Neutrophil (primary cell): ENCODE results near the gene ENAM.

Experiments used
- H3K27ac ChIP-seq: fragments of 200-600 bp; sonication (generic); 2 replicates; pipeline ENCODE4 v1.5.1; 2016; ENCODE audit warnings: mild to moderate bottlenecking, moderate library complexity
- H3K27me3 ChIP-seq: fragments of 200-600 bp; sonication (generic); 2 replicates; pipeline ENCODE4 v1.6.0; 2016; ENCODE audit warnings: mild to moderate bottlenecking
- H3K36me3 ChIP-seq: fragments of 200-600 bp; sonication (generic); 2 replicates; pipeline ENCODE4 v1.5.1; 2017
- H3K4me1 ChIP-seq, 2 experiments: fragments of 200-600 bp in 1 of 2; sonication (generic) in 1 of 2; 1 replicate in 1 of 2; 2 replicates in 1 of 2; pipeline versions ENCODE4 v1.5.1 to v1.6.1; 2013 to 2016; ENCODE audit warnings: low read depth in 1 of 2, low read length in 1 of 2, mild to moderate bottlenecking in 1 of 2, moderate library complexity in 1 of 2; ENCODE audit not compliant: control insufficient read depth in 1 of 2, insufficient read depth in 1 of 2
- H3K4me3 ChIP-seq, 2 experiments: fragments of 200-600 bp in 1 of 2; sonication (generic) in 1 of 2; 1 replicate in 1 of 2; 2 replicates in 1 of 2; pipeline ENCODE4 v1.5.1; 2013 to 2016; ENCODE audit warnings: low read depth in 1 of 2, low read length in 1 of 2, mild to moderate bottlenecking in 1 of 2, moderate library complexity in 1 of 2
- H3K9me3 ChIP-seq: fragments of 200-600 bp; sonication (generic); 2 replicates; pipeline ENCODE4 v1.5.1; 2016
- TF ChIP-seq, protein P1 (sequence below): fragments of 200-600 bp; sonication (generic); IDR thresholded peaks from 2 replicates; pipeline ENCODE4 v1.5.1; 2016; ENCODE audit warnings: antibody characterized with exemption

Gene ENAM

DNA sequence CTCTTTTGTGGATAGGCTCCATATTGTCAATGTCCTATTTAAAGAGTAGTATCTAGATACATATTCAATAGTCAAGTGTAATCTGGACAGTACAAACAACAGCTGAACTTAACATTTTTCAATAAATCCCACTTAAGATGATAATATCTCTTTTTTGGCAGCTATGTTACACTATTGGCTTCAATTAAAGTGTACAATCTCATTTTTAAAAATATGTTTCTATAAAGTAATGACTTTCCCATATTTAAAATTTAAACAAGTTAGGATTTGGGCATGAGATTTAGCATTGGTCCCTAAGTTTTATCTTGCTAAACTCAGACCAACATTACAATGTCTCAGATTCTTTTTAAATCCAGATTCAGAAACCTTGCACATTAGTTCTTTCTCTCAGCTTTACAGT, 45.6 kb downstream of the ENAM start:
- no peaks in the 10 kb centered on the region for H3K27me3 ChIP-seq
- TF ChIP-seq, protein P1, sequence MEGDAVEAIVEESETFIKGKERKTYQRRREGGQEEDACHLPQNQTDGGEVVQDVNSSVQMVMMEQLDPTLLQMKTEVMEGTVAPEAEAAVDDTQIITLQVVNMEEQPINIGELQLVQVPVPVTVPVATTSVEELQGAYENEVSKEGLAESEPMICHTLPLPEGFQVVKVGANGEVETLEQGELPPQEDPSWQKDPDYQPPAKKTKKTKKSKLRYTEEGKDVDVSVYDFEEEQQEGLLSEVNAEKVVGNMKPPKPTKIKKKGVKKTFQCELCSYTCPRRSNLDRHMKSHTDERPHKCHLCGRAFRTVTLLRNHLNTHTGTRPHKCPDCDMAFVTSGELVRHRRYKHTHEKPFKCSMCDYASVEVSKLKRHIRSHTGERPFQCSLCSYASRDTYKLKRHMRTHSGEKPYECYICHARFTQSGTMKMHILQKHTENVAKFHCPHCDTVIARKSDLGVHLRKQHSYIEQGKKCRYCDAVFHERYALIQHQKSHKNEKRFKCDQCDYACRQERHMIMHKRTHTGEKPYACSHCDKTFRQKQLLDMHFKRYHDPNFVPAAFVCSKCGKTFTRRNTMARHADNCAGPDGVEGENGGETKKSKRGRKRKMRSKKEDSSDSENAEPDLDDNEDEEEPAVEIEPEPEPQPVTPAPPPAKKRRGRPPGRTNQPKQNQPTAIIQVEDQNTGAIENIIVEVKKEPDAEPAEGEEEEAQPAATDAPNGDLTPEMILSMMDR, result no peak
- H3K4me3 ChIP-seq, result no peak overlapping the region
- no peaks in the 10 kb centered on the region for H3K36me3 ChIP-seq
- H3K27ac ChIP-seq, result no peak overlapping the region
- H3K9me3 ChIP-seq, result no peaks in the 10 kb centered on the region
- no peaks in the 10 kb centered on the region for H3K4me1 ChIP-seq

GRCh38 chr4:70674731-70675130, 46.2 kb downstream of the ENAM start:
- TF ChIP-seq, protein P1, result no peak
- Histone ChIP-seq H3K36me3 (no peaks in the 10 kb centered on the region), H3K4me1 (no peaks in the 10 kb centered on the region), H3K9me3 (no peaks in the 10 kb centered on the region), H3K27ac (no peak overlapping the region), H3K27me3 (no peaks in the 10 kb centered on the region), H3K4me3 (no peak overlapping the region)

DNA sequence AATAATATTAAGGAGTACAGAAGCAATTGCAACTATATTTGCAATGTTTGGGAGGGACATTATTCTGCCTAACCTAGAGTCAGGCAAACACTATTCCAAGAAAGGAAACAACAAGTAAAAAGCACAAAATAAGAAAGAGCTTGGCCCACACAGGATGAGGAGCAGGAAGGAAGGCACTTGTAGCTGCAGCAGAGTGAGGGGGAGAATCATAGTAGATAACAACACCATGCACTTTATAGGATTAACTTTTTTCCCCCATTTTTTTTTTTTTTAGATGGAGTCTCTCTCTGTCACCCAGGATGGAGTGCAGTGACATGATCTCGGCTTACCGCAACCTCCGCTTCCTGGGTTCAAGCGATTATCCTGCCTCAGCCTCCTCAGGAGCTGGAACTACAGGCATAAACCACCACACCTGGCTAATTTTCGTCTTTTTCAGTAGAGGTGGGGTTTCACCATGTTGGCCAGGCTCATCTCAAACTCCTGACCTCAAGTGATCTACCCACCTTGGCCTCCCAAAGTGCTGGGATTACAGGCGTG, 48.1 kb downstream of the ENAM start:
- TF ChIP-seq, protein P1, result no peak
- H3K27me3 ChIP-seq, result no peaks in the 10 kb centered on the region
- no peak overlapping the region for H3K27ac ChIP-seq
- H3K4me3 ChIP-seq, result no peak overlapping the region
- no peaks in the 10 kb centered on the region for H3K36me3 ChIP-seq
- no peaks in the 10 kb centered on the region for H3K4me1 ChIP-seq
- no peaks in the 10 kb centered on the region for H3K9me3 ChIP-seq

DNA sequence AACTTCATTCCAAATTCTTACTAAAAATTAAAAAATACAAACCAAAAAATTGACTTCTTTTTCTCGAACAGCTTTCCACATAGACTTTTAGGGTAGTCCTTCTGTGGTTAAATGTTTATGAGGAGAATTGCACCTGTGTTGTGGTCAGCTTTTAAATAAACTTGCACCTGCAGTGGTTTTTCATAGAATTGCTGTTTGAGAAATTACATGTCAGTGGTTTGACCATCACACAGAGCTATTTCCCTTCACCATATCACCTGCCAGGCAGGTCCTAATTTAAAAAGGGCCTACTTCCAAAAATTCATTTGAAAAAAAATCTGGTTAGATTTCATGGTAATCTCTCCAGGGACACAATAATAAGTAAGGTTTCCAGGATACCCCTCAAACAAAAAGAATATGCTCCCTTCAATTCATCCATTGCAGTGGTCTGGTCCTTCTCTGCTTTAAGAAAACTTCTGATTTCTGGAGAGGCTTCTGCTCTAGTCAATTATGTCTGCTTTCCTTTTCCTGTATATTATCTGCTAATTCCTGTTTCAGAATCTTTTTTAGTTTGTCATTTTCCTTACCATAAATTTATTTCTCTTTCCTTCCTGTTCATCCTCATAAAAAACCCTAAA, 49.9 kb downstream of the ENAM start:
- TF ChIP-seq, protein P1, result no peak
- H3K36me3 ChIP-seq, result no peaks in the 10 kb centered on the region
- H3K4me1 ChIP-seq, result no peaks in the 10 kb centered on the region
- H3K27me3 ChIP-seq, result no peaks in the 10 kb centered on the region
- H3K4me3 ChIP-seq, result no peak overlapping the region
- H3K27ac ChIP-seq, result no peak overlapping the region
- H3K9me3 ChIP-seq, result no peaks in the 10 kb centered on the region

DNA sequence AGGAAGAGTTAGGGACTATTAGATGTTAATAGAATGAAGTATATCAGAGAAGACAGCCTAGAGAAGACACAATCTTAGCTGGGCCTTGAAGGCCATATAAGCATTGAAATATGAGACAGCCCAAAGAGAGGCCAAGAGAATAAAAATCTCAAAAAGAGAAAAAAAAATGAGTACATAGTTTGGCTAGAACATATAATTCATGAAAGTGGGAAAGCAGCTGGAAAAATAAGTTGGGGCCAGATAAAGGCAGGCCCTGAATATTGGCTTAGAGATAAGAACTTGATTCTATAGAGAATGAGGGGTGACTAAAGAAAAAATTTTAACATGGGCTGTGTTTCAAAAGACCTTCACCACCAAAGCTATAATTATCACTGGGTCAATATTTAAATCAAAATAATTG, 52.4 kb downstream of the ENAM start:
- no peaks in the 10 kb centered on the region for H3K27me3 ChIP-seq
- H3K4me1 ChIP-seq, result no peaks in the 10 kb centered on the region
- H3K36me3 ChIP-seq, result no peaks in the 10 kb centered on the region
- no peaks in the 10 kb centered on the region for H3K9me3 ChIP-seq
- H3K4me3 ChIP-seq, result no peak overlapping the region
- H3K27ac ChIP-seq, result no peak overlapping the region
- TF ChIP-seq, protein P1, result no peak
